KOPT-K1 (cell line): ENCODE data around the gene SBF2.

ENCODE experiments used
- H3K27ac ChIP-seq: fragments of 200-600 bp; sonication (generic); 2 replicates; pipeline ENCODE4 v1.5.1; 2016; ENCODE audit warnings: antibody characterized with exemption, mild to moderate bottlenecking, low read depth, low read length; ENCODE audit not compliant: poor library complexity, severe bottlenecking
- H3K36me3 ChIP-seq: fragments of 200-600 bp; sonication (generic); 2 replicates; pipeline ENCODE4 v1.5.1; 2017; ENCODE audit warnings: antibody characterized with exemption, mild to moderate bottlenecking, low read length, moderate library complexity; ENCODE audit not compliant: insufficient read depth
- H3K9me3 ChIP-seq: fragments of 200-600 bp; sonication (generic); 2 replicates; pipeline ENCODE4 v1.5.1; 2017; ENCODE audit warnings: antibody characterized with exemption, low read length, mild to moderate bottlenecking; ENCODE audit not compliant: insufficient read depth, poor library complexity, severe bottlenecking

Gene SBF2

DNA sequence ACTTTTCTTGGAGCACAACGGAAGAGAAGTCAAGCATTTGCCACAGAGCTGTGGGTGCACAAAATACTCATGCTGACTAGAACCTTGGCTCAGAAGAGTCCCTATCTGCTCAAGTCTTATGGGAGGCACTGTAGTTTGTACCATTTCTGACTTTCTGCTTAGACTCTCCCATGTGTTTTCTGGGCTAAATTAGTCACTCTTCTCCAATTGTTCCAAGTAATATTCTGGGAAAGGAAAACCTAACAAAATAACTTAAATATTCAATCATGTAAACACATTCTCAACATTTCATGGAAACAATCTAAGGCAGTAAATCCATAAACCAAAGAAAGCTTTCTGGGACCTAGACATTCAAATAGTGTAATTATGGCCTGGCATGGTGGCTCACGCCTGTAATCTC lies 409.4 kb downstream of the SBF2 start:
- Histone ChIP-seq H3K27ac (no peak overlapping the region), H3K36me3 (no peaks in the 10 kb centered on the region), H3K9me3 (no peaks in the 10 kb centered on the region)

- Histone ChIP-seq H3K36me3 (no peaks in the 10 kb centered on the region), H3K9me3 (no peaks in the 10 kb centered on the region), H3K27ac (no peak overlapping the region)
Observed at GRCh38 chr11:9880657-9881056, 413.4 kb downstream of the SBF2 start.

GRCh38 chr11:9878936-9879335 lies 415.1 kb downstream of the SBF2 start:
- Histone ChIP-seq H3K27ac (no peak overlapping the region), H3K36me3 (no peaks in the 10 kb centered on the region), H3K9me3 (no peaks in the 10 kb centered on the region)

DNA sequence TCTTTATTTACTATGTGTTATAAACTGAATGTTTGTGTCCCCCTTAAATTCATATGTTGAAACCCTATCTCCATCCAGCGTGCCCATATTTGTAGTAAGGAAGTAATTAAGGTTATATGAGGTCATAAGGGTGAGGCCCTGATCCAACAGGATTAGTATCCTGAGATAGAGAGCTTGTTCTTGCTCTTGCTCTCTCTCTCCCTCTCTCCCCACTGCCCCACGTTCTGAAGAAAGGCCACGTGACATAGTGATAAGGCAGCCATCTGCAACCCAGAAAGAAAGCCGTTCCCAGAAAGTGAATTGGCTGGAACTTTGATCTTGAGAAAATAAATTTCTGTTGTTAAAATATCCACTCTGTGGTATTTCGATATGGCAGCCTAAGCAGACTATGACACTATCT lies 417.7 kb downstream of the SBF2 start:
- H3K9me3 ChIP-seq, result peaks cover 6% of the 10 kb centered on the region
- H3K27ac ChIP-seq, result no peak overlapping the region
- no peaks in the 10 kb centered on the region for H3K36me3 ChIP-seq

DNA sequence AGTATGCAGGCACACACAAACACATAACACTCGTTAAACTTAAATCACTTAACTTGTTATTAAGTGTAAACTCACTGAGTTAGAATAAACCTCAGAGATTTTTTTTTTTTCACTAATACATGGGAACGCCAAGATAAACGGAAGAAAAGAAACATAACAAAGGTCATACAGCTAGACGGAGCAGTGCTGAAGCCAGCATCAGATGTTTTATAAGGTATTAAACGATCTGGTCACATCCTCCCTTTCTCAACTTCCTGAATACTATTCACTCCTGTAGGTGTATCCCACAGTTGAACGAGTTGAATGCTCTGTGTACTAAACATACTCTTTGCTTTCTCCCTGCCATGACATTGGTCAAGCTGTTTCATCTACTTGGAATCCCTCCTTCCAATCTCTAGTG lies 418.2 kb downstream of the SBF2 start:
- Histone ChIP-seq H3K27ac (no peak overlapping the region), H3K36me3 (no peaks in the 10 kb centered on the region), H3K9me3 (peaks cover 6% of the 10 kb centered on the region)

GRCh38 chr11:9875399-9875798 lies 418.6 kb downstream of the SBF2 start:
- H3K36me3 ChIP-seq, result no peaks in the 10 kb centered on the region
- H3K27ac ChIP-seq, result no peak overlapping the region
- H3K9me3 ChIP-seq, result peaks cover 6% of the 10 kb centered on the region

GRCh38 chr11:9874466-9874865 lies 419.6 kb downstream of the SBF2 start:
- Histone ChIP-seq H3K36me3 (no peaks in the 10 kb centered on the region), H3K9me3 (peaks cover 6% of the 10 kb centered on the region), H3K27ac (no peak overlapping the region)

- Histone ChIP-seq H3K36me3 (no peaks in the 10 kb centered on the region), H3K9me3 (peaks cover 6% of the 10 kb centered on the region), H3K27ac (no peak overlapping the region)
Observed at GRCh38 chr11:9868641-9869040, 425.4 kb downstream of the SBF2 start.

DNA sequence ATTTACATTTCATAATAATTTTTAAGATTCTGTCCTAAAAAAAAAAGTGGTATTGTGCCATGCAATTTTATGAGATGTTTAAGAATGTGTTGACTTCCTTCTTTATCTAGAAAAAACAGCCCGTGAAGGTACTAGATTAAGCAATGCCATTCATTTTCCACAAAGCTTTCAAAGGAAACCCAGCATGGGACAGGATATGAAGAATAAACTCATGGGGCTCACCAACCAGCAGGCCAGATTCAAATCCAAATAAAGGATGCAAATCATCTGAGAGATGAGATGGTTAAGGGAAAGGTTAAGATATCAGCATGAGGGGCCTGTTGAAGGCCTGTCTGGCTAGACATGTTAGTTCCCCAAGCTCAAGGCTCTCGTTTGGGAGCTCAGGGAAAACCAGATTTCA lies 431.0 kb downstream of the SBF2 start:
- no peaks in the 10 kb centered on the region for H3K9me3 ChIP-seq
- no peaks in the 10 kb centered on the region for H3K36me3 ChIP-seq
- no peak overlapping the region for H3K27ac ChIP-seq

DNA sequence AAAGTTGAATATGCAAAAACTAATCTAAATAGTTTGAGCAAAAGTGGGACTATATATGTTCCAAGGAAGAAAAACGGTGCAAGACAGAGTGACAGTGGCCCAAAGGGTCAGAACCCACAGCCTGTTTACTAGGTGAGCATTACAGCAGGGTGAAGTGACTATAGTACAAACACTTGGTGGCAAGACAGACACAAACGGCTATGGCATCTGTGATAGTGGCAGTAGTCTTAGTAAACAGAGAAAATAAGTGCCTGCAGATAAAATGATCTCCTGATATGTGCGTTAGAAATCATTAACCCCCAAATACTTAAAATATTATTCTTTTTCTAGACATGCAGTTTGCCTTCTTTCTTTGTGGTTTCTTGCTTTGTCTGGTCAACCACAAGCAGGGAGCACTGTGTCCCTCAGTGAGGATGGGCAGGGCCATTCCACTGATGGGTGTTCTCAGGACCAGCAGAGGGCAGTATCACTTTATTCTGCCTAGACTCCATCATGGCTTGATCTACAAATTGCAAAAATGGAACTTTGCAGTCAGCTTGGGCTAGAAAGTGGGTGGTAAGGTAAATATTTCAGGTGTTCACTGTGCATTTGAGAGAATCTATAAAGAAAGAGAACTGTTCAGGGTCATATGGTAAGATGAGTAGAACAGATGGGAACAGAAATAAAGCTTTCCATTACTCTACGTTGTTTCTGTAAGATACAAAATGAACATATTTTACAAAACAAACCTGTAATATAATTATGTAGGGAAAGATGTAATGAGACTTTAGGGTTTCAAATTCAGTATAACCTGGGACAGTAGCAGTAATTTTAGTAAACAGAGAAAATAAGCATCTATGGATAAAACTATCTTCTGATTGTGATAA lies 431.9 kb downstream of the SBF2 start:
- Histone ChIP-seq H3K36me3 (no peaks in the 10 kb centered on the region), H3K27ac (no peak overlapping the region), H3K9me3 (no peaks in the 10 kb centered on the region)

DNA sequence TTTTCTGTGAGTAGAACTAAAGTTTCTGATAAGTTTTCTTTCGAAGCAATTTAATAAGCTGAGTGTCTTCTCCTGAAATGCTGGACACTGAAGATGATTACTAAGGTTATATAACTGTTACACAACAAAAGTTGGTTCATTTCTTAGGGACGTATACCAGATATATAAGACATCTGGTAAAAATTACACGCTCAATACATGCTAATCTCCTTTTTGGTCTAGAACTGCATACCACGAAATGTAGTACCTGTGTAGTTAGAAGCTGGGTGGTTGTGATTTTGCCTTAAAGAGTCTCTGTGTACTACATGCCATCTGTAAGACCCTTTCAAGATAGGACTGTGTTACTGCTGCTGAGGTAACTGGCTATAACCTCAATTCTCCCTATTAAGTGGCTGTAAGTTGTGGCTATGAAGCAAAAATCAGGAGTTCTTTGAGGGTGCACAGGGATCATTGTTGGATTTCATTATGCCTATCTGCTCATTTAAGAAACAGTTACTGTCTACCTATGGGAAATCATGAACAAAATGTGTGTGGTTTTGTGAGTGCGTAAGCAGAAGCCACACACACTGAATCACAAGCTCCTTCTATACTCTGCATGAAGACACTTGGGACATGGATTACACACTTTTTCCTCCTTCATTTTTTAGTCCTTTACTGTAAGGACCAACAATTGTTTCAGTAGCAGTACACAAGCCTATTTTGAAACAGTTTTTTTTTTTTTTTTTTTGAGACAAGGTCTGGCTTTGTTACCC lies 434.3 kb downstream of the SBF2 start:
- no peaks in the 10 kb centered on the region for H3K36me3 ChIP-seq
- no peak overlapping the region for H3K27ac ChIP-seq
- H3K9me3 ChIP-seq, result no peaks in the 10 kb centered on the region

DNA sequence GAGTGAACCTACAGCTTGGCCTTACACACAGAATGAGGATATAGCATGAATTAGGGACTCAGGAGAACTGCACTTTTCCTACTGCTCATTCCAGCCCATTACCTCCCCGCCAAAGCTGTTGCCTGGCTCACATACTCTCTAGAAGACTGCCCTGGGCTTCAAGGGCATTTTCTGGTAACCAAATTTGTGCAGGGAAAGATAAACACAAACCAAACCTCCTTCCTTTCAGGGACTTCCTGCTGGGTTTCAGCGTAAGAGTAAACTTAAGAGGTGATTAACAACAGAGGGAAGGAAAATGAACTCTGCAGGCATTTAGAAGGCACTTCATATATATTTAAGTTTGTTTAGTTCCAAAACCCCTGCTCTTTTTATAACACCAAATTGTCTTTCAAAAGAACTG lies 435.2 kb downstream of the SBF2 start:
- peak overlapping the region; percentile 18 for H3K27ac ChIP-seq
- H3K36me3 ChIP-seq, result no peaks in the 10 kb centered on the region
- no peaks in the 10 kb centered on the region for H3K9me3 ChIP-seq

DNA sequence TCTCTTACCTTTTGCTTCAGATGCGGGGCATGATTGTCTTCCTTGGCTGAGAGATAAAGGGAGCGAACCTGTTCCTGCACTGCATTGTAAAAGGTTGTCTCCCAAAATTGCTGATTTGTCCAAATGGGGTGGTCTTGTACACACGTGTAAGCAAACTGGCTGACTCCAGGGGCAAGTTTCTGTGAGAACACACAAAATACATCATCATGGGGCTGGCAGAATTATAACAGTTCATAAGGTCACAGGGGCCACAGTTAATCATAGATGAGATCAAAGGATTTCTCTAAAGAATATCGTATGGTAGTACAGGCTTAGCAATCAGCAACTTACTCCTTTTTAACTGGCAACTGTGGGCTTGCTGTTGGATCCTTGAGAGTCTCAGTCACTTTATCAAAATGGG lies 435.8 kb downstream of the SBF2 start:
- Histone ChIP-seq H3K9me3 (no peaks in the 10 kb centered on the region), H3K36me3 (no peaks in the 10 kb centered on the region), H3K27ac (peak overlapping the region; percentile 18)

DNA sequence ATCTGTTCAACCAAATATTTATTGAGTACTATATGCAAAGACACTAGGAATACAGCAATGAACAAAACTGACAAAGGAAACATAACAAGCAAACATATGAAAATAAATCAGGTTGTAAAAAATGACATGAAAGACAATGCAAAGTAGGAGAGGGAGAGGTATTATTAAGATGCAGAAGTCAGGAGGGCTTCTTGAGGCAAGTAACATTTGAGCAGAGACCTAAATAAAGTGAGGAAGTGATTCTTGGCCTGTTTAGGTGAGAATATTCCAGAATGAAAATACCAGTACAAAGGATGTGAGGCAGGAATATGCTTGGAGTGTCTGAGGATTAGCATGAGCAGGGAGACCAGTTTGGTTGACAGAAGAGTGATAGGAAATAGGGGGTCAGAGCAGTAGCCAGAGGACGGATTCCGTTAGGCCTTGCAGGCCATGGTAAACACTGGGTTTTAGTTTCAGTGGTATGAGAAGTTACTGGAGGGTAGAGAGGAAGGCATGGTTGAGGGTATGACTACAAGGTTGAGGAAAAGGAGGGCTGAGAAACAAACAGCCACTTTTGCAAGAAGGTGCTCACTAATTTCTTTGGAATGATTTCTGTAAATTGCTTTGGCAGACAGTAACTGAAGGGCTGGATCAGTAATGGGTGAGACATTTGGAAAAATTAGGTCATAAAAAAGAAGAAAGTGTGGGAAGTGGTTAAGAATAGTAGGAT lies 438.3 kb downstream of the SBF2 start:
- H3K27ac ChIP-seq, result no peak overlapping the region

DNA sequence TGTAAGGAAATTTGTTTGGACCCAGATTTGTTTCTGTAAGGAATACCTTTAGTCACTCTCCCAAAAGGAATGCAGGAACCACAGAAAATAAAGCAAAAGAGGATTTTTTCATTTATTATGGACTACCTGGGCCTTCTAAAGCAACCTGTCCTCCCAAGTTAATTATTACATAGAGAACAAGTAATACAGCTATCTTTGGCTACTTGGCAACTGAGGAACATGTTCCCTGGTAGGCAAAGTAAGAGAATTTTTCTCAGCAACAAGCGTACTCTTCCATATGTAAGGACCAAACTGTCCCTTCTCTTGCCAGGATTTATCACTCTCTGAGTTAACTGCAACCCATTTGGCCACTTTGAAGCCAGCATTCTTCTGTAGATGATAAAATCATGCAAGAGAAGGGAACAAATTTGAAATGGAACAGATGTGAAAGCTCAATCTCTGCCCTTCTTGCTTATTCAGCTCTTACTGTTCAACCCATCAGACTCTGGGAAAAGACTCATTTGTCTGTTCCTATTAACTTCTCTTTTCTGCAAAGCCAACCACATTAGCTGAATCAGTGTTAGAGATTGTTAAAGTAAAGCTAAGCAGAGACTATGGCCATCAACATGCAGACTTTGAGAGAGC lies 440.0 kb downstream of the SBF2 start:
- no peaks in the 10 kb centered on the region for H3K36me3 ChIP-seq
- H3K9me3 ChIP-seq, result no peaks in the 10 kb centered on the region
- H3K27ac ChIP-seq, result no peak overlapping the region

More for the DNA sequence above, 438.3 kb downstream of the SBF2 start:
- no peaks in the 10 kb centered on the region for H3K36me3 ChIP-seq
- H3K9me3 ChIP-seq, result no peaks in the 10 kb centered on the region
